Prostate gland (tissue), 2 donors: ENCODE results near the gene MBD3. TPM values are rescaled to one million over a fixed set of nuclear protein-coding genes. Genes with fewer than 3 reads are reported as not detected.

Experiments used
- DNase-seq: peaks from one replicate; pipeline ENCODE4 v3.0.0-alpha.2; 2019; ENCODE audit warnings: low spot score
- H3K27ac ChIP-seq, 2 donors: fragments of 200-600 bp; sonication (generic); 2 replicates each; pipeline ENCODE4 v1.5.1; 2017 to 2019
- H3K27me3 ChIP-seq: fragments of 200-600 bp; sonication (generic); replicated peaks from 2 replicates; pipeline ENCODE4 v1.5.1; 2019; ENCODE audit not compliant: insufficient read depth
- H3K36me3 ChIP-seq, 2 donors: fragments of 200-600 bp; sonication (generic); 1 replicate in 1 of 2; 2 replicates in 1 of 2; pipeline versions ENCODE4 v1.5.1 to v1.8.1; 2017 to 2019
- H3K4me1 ChIP-seq: fragments of 200-600 bp; sonication (generic); replicated peaks from 2 replicates; pipeline ENCODE4 v1.5.1; 2019
- H3K4me3 ChIP-seq, 2 donors: fragments of 200-600 bp; sonication (generic); 2 replicates each; pipeline ENCODE4 v1.5.1; 2017 to 2019
- H3K9me3 ChIP-seq: fragments of 200-600 bp; sonication (generic); 2 replicates; pipeline ENCODE4 v1.5.1; 2017
- POLR2A ChIP-seq: fragments of 450-650 bp; IDR thresholded peaks from one replicate; pipeline ENCODE4 v1.6.1; 2016; ENCODE audit warnings: antibody characterized with exemption, mild to moderate bottlenecking
- POLR2AphosphoS5 ChIP-seq: sonication (generic); formaldehyde crosslinking; IDR thresholded peaks from one replicate; pipeline ENCODE4 v1.6.1; 2017; ENCODE audit warnings: antibody characterized with exemption
- WGBS: methylation state at CpG from one replicate; pipeline ENCODE4 v1.1.5; 2018; 5-methylcytosine and 5-hydroxymethylcytosine counted together
- intact Hi-C: fragments of 100-400 bp; cut with DNase I; formaldehyde crosslinking; loops from one replicate; pipeline ENCODE4 v1.14.2; 2022
- total RNA-seq, 2 donors: library from RNA; depleted of rRNA; stranded (reverse); fragments of >200 nt; gene quantifications; one replicate each; pipeline ENCODE4 v1.1.0, GENCODE V29; 2016
- TF ChIP-seq, protein P1 (sequence below), 4 experiments: fragments of 200-600 bp in 2 of 4; fragments of 450-650 bp in 2 of 4; sonication (generic) in 2 of 4; IDR thresholded peaks; 1 replicate in 3 of 4; 2 replicates in 1 of 4; pipeline ENCODE4 v1.5.1; 2016 to 2019; ENCODE audit warnings: antibody characterized with exemption in 4 of 4, mild to moderate bottlenecking in 2 of 4, moderate library complexity in 2 of 4

MBD3 gene
- total RNA-seq, 2 donors from 2014 or later = 100 to 166 TPM

DNA sequence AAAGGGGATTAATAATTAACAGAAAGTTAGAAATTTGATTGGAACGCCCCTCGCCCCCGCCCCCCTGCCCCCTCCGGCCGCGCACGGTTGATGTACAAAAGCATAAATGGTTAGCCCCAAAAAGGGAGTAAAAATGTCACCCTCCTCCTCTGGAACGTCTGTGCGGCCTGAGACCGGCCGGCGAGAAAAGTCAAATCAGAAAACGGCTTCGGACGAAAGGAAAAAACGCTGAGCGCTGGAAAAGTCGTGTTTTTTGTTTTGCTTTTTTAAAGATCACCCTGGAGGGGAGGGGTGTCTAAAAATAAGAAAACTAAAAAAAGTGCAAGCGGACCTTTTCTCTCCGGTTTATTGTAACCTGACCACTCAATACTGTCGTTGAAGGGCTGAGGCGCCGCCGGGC lies 37.7 kb downstream of the MBD3 start:
- no peaks in the 10 kb centered on the region for H3K36me3 ChIP-seq
- H3K4me1 ChIP-seq = no peaks in the 10 kb centered on the region
- intact Hi-C loops = no loop called here
- H3K27me3 ChIP-seq = no peaks in the 10 kb centered on the region
- H3K9me3 ChIP-seq = no peaks in the 10 kb centered on the region
- TF ChIP-seq, protein P1, sequence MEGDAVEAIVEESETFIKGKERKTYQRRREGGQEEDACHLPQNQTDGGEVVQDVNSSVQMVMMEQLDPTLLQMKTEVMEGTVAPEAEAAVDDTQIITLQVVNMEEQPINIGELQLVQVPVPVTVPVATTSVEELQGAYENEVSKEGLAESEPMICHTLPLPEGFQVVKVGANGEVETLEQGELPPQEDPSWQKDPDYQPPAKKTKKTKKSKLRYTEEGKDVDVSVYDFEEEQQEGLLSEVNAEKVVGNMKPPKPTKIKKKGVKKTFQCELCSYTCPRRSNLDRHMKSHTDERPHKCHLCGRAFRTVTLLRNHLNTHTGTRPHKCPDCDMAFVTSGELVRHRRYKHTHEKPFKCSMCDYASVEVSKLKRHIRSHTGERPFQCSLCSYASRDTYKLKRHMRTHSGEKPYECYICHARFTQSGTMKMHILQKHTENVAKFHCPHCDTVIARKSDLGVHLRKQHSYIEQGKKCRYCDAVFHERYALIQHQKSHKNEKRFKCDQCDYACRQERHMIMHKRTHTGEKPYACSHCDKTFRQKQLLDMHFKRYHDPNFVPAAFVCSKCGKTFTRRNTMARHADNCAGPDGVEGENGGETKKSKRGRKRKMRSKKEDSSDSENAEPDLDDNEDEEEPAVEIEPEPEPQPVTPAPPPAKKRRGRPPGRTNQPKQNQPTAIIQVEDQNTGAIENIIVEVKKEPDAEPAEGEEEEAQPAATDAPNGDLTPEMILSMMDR (IDR thresholded peaks at IDR 0.05) = no peak
- DNase-seq = no peak
- no peak overlapping the region for H3K27ac ChIP-seq
- WGBS = 81% methylated on average over 24 of the region's 24 CpGs
- no peak overlapping the region for H3K4me3 ChIP-seq

DNA sequence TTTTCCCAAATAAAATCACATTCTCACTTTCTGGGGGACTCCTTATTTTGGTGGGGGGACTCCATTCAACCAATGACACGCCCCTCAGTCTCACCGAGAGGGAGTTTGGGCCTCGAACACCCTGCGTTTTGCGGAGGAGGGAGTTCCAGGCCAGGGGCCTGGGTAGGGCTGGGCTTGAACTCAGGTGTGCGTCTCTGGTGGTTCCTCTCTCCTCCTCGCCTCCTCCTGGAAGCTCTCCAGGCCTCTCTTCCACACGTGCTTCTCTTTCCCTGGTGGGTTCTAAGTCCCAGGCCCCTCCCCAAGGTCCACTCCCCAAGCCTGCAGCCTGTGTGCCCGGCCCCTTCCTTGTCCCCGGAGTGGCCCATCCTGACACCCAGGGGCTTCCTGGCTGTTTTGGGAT lies 39.2 kb downstream of the MBD3 start:
- Histone ChIP-seq H3K4me1 (no peaks in the 10 kb centered on the region), H3K27ac (no peak overlapping the region), H3K36me3 (no peaks in the 10 kb centered on the region), H3K4me3 (no peak overlapping the region), H3K27me3 (no peaks in the 10 kb centered on the region), H3K9me3 (no peaks in the 10 kb centered on the region)
- no peak for TF ChIP-seq POLR2A
- TF ChIP-seq, protein P1 (IDR thresholded peaks at IDR 0.05) = no peak
- TF ChIP-seq POLR2AphosphoS5 = no peak
- intact Hi-C loops = no loop called here
- 87% methylated on average over 10 of the region's 10 CpGs for WGBS
- no peak for DNase-seq

- Histone ChIP-seq H3K4me1 (no peaks in the 10 kb centered on the region), H3K9me3 (no peaks in the 10 kb centered on the region), H3K27ac (no peak overlapping the region), H3K27me3 (no peaks in the 10 kb centered on the region), H3K36me3 (no peaks in the 10 kb centered on the region), H3K4me3 (no peak overlapping the region)
- TF ChIP-seq POLR2A (no peak), POLR2AphosphoS5 (no peak)
- TF ChIP-seq, protein P1 (IDR thresholded peaks at IDR 0.05) = no peak
- intact Hi-C loops = no loop called here
- no peak for DNase-seq
- WGBS = 68% methylated on average over 17 of the region's 17 CpGs
Measured at GRCh38 chr19:1551068-1552040, 41.3 kb downstream of the MBD3 start.

- Histone ChIP-seq H3K27me3 (no peaks in the 10 kb centered on the region), H3K36me3 (no peaks in the 10 kb centered on the region), H3K4me1 (no peaks in the 10 kb centered on the region), H3K4me3 (no peak overlapping the region), H3K27ac (no peak overlapping the region), H3K9me3 (no peaks in the 10 kb centered on the region)
- intact Hi-C loops = loop anchor here (10.0 kb wide), 2 partner anchors 215 to 275 kb away; no protein-coding TSS in a partner anchor
- DNase-seq = no peak
- 82% methylated on average over 4 of the region's 4 CpGs for WGBS
- TF ChIP-seq, protein P1 (IDR thresholded peaks at IDR 0.05) = no peak
- TF ChIP-seq POLR2A = no peak
- no peak for TF ChIP-seq POLR2AphosphoS5
Measured at GRCh38 chr19:1549332-1549945, 43.2 kb downstream of the MBD3 start.
